HG02678 (cell line): ENCODE results near the gene DDX46.
"Not testable (repeated sequence)": the region's sequence is repeated elsewhere in the genome, so short reads cannot be mapped to it uniquely, and the experiment has no call there.

Experiments
- ATAC-seq: cut with Tn5 transposase; IDR thresholded peaks from one replicate; pipeline ENCODE4 v1.9.1; 2021; ENCODE audit warnings: mild to moderate bottlenecking, moderate library complexity; ENCODE audit not compliant: unreplicated experiment

Gene DDX46

DNA sequence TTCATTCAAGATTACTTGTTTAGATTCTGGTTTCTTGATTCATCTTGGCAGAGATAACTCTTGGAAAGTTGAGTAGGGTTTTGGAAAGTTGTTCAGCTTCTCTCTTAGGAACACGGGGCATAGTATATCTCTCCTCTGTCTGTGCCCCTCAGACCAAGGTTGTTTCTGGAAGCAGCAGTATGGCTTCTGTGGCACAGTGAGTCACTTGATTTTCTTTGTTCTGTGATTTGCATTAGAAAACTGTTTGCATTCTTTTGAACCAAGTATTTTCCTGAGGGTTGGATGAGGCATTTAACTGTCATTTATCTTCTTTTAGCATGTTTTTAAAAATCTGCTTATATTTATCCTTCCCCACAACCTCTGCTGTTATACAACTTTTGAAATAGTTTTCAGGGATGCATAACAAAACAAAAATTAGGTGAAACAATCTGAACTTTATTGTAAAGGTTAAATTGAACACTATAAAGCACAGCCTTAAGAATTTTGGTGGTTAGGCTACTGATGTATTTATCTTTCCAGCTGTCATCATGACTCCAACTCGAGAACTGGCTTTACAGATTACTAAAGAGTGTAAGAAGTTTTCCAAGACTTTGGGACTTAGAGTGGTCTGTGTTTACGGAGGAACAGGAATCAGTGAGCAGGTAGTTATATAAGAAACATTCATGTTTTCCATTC, 26.5 kb downstream of the DDX46 start:
- ATAC-seq = no peak

GRCh38 chr5:134787692-134788091, 29.1 kb downstream of the DDX46 start:
- ATAC-seq = no peak

DNA sequence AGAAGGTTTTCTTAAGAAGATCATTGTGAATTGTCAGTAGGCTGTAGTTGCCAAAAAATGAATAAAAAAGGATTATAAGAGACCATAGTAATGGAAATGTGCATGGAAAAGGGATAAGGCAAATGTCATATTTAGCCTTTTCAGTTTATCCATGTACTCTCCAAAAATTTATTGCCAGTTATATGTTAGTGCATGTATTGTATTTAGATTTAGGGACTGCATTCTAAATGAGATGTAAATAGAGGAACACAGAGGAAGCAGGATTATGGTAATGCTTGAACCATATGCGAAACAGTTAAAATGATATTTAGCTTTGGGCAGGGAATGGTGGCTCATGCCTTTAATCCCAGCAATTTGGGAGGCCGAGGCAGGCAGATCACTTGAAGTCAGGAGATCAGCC, 33.0 kb downstream of the DDX46 start:
- ATAC-seq = no peak

DNA sequence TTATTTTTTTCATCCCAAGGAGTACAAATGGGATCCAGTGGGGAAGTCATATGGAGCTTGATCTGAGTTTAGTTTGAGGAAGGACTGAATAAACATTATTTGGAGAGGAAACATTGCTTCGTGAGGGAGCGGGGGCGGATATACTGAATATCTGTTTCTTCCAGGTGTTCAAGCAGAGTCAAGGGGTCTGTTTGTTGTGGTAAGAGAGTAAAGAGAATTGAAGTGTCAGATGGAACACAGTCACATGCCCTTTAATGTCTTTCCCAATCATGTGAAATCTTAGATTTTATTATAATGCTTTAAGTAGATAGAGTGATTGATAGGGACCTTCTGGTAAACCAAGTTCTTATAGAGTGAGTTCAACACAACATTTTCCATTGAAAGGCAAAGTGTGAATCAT, 33.7 kb downstream of the DDX46 start:
- no peak for ATAC-seq

GRCh38 chr5:134793111-134793510, 34.5 kb downstream of the DDX46 start:
- ATAC-seq = no peak

GRCh38 chr5:134794082-134794481, 35.5 kb downstream of the DDX46 start:
- no peak for ATAC-seq

DNA sequence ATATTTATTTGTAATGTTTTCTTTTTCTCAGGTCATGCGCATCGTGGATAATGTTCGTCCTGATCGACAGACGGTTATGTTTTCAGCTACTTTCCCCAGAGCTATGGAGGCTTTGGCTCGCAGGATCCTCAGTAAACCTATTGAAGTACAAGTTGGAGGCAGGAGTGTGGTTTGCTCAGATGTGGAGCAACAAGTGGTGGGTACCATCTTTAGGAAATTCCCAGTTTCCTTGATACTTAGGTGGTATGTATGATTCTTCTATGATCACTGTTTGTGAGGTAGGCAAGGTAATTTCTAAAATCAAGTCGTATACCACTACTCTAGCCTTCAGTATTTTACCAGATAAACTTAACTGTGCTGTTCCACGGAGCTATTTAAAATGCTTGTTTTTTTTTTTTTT, 36.2 kb downstream of the DDX46 start:
- ATAC-seq = no peak

- ATAC-seq = no peak
Observed at GRCh38 chr5:134798468-134798867, 39.9 kb downstream of the DDX46 start.

GRCh38 chr5:134803821-134804220, 45.2 kb downstream of the DDX46 start:
- ATAC-seq = no peak

- peak; percentile 63 for ATAC-seq
Observed at GRCh38 chr5:134813407-134813806, 54.8 kb downstream of the DDX46 start.

DNA sequence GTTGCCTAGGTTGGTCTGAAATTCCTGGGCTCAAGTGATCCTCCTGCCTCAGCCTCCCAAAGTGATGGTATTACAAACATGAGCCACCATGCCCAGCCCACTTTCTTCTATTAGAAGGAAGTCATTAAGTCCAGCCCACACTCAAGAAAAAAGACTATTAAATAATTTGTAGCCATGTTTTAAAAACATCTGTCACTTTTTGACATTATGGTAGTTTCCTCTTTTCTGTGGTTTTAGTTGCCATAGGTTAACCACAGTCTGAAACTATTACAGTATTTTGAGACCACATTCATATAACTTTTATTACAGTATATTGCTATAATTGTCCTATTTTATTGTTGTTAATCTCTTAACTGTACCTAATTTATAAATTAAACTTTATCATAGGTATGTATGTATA, 55.2 kb downstream of the DDX46 start:
- peak; percentile 66 for ATAC-seq

- no peak for ATAC-seq
Observed at GRCh38 chr5:134817006-134817405, 58.4 kb downstream of the DDX46 start.

DNA sequence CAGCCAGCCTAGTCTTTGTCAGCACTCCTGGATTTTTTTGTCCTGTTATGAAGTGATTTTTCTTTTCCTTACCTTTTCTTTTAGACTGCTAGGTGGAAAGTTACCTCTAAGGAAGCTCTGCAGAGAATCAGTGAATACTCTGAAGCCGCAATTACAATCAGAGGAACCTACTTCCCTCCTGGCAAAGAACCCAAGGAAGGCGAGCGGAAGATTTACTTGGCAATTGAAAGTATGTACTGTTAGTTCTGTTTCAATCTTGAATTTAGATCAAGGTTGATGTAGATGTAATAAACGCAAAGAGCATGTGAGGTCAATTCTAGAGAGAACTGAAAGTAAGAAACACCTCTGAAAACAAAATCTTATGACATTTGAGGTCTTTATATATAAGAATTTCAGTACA, 60.2 kb downstream of the DDX46 start:
- no peak for ATAC-seq

- ATAC-seq = no peak
Observed at GRCh38 chr5:134819407-134819963, 60.9 kb downstream of the DDX46 start.

DNA sequence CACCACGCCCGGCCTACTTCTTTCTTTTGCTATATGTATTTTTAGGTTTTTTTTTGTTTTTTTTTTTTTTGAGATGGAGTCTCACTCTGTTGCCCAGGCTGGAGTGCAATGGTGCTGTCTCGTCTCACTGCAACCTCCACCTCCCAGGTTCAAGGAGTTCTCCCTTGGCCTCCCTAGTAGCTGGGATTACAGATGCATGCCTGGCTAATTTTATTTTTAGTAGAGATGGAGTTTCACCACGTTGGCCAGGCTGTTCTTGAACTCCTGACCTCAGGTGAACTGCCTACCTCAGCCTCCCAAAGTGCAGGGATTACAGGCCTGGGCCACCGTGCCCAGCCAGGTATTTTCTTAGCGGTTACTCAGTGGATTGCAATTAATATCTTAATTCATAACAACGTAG, 63.3 kb downstream of the DDX46 start:
- no peak for ATAC-seq

DNA sequence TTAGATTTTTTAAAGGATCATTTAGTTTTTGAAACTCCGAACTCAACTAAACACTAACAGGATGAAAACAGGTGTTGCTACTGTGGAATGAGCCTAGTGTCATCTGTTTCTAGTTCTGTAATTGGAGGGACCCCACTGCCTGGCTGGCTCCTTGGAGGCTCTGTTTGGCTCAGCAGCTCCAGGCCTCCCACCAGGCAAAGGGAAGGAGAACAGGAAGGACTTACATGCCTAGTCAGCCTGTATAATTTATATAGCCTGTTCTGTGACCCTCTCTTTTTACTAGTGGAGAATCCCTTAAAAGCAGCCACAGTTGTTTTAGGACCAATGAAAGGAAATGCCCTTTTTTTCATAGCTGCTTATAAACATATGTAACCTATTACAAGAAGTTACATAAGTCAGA, 66.1 kb downstream of the DDX46 start:
- no peak for ATAC-seq

- ATAC-seq = no peak
Observed at GRCh38 chr5:134825212-134825611, 66.6 kb downstream of the DDX46 start.

DNA sequence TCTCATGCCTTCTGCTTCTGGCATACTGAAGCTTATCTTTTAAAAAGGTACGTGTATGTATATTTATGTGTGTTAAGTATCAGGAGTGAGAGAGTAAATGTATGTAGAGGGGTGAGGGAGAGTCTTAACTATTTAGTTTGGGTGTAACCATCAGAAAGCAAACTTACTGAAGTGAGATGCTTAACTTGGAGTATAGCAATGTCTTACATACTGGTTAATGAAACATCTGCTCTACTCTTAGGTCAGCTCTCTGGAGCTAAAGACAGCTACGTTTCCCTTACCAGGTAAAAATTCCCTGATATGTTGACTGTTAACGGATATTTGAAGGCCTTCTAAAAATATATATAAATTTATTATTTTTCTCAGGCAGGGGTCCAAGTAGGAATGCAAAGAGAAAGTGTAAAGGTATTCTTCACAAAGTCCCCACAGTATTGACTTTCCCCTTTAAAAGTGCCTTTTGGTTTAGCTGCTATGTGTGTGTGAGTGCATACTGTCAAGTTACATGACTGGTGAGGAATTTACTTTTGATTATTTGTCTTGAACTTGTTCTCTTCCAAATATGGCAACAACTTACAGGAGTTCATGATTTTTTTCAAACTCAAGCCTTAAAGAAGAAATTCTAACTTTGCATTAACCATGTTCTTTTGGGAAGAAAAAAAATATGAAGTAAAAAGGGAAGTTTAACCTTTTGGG, 74.9 kb downstream of the DDX46 start:
- no peak for ATAC-seq

GRCh38 chr5:134835623-134836022, 77.0 kb downstream of the DDX46 start:
- no peak for ATAC-seq

DNA sequence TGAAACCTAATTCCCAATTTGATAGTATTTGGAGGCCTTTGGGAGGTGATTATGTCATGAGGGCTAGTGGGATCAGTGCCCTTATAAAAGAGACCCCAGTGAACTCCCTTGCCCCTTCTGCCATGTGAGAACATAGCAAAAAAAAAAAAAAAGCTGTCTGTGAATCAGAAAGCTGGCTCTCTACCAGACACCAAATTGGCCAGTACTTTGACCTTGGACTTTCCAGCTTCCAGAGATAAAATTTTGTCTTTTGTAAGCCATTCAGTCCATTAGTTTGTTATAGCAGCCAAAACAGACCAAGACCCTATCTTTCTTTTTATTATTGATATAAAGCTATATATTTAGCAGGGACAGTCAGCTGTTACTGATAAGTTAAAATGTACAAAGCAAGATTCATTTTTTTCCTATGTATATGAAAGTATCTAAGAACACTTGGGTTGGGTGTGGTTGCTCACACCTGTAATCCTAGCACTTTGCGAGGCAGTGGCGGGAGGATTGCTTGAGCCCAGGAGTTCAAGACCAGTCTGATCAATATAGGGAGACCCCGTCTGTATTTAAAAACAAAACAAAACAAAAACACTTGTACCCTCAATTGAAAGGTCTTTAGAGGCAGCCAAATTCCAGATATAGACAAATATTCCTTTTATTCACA, 79.1 kb downstream of the DDX46 start:
- ATAC-seq = no peak

GRCh38 chr5:134838361-134838760, 79.8 kb downstream of the DDX46 start:
- not testable (repeated sequence) for ATAC-seq

GRCh38 chr5:134840811-134841210, 82.2 kb downstream of the DDX46 start:
- ATAC-seq = no peak
